GM19025 (cell line): ENCODE data around the gene AICDA.

Source experiments
- ATAC-seq: cut with Tn5 transposase; IDR thresholded peaks from one replicate; pipeline ENCODE4 v1.9.1; 2021; ENCODE audit warnings: mild to moderate bottlenecking, low read depth, moderate library complexity; ENCODE audit not compliant: unreplicated experiment

AICDA gene

GRCh38 chr12:8561011-8561410 lies 51.6 kb downstream of the AICDA start:
- ATAC-seq = no peak

GRCh38 chr12:8559676-8560075 lies 53.0 kb downstream of the AICDA start:
- ATAC-seq = no peak

DNA sequence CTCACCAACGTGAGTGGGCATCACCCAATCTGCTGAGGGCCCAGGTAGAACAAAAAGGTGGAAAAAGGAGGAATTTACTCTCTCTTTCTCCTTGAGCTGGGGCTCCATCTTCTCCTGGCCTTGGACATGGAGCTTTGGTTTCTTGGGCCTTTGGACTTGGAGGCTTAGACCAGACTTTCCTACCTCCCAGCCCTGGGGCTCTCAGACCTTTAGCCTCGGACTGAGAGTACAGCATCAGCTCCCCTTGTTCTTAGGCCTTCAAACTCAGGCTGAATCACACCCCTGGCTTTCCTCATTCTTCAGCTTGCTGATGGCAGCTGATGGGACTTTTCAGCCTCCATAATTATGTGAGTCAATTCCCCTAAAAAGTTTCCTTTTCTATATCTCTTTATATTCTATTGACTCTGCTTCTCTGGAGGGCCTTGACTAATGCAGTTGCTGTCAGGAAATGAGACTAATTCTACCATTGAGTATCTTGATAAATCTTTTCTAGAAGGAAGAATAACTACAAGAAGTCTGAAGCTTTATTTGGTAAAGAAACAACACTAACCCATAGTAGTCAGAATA lies 56.0 kb downstream of the AICDA start:
- no peak for ATAC-seq

DNA sequence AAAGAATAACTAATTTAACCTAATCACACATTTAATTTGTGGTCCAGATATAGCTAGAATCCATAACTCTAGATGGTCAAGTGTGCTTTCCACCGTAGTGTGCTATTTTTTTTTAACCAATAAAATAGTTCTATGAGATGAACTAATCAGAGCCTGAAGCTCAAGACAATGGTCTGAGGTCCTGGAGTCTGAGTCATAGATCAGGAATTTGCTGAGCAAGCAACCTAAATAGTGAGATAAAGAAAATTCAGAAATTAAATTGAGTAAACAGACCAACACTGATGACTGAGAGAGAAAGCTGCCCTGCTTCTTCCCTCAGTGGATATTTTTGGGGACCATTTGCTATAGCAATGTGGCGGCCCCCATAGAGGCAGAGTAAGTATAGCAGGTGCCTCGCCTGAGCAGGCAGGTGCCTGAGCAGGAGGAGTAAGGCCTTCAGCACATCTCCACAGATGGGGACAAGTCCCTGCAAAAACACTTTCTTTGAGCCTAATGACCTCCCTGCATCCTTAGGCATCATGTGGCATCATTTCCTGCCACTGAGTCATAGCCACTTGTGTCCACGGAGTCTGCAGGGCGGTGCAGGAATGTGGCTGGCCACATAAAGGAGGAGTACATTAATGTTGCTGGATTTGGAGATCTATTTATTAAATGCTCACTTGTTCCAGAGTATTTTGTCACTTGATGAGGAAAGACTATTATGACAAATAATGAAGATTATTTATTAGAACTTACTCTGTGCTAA lies 58.0 kb downstream of the AICDA start:
- ATAC-seq = no peak

- no peak for ATAC-seq
These were observed 59.5 kb downstream of the AICDA start for GRCh38 chr12:8553088-8553627.
